ENCODE results near the gene WRAP53. TPM values are rescaled to one million over a fixed set of nuclear protein-coding genes. Genes with fewer than 3 reads are reported as not detected.

The WRAP53 gene
- polyA plus RNA-seq, 1 of the 3 experiments (the other 2 are of a cell fraction), result 8.6 TPM

DNA sequence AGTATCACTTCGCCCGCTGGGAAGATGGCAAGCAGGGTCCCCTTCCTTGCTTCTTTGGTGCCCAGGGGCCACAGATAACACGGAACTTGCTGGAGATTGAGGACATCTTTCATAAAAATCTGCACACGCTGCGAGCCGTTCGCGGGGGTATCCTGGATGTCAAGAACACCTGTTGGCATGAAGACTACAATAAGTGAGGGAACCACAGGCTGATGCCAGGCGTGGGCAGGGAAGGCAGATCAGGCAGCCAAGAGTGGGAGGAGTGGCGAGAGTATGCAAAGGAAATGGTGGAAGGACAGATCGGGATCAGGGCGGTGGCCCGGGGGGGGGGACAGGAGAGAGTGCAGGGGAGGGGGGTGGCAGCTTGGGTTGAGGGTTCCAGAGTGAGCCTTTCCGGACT is 51.5 kb downstream of the WRAP53 start:
- Histone ChIP-seq H3K79me2 (ENCODE audit: insufficient read depth) (no peaks in the 10 kb centered on the region), H3K27ac (ENCODE audit: low read depth in 2 of 2, low read length in 1 of 2) (no peak overlapping the region), H3K4me1 (ENCODE audit: control insufficient read depth in 1 of 2, insufficient read depth in 2 of 2, low read depth in 1 of 2, low read length in 1 of 2) (no peaks in the 10 kb centered on the region; a peak in 1 of 4 replicates), H2AFZ (ENCODE audit: low read depth) (no peak overlapping the region), H3K9me3 (no peaks in the 10 kb centered on the region), H3K9me2 (no peaks in the 10 kb centered on the region), H4K20me1 (ENCODE audit: insufficient read depth) (no peaks in the 10 kb centered on the region), H3K27me3 (ENCODE audit: insufficient read depth) (peaks cover 19% of the 10 kb centered on the region), H3F3A (replicated peaks; ENCODE audit: insufficient read depth) (no peaks in the 10 kb centered on the region), H3K4me3 (ENCODE audit: low read depth in 2 of 2, low read length in 1 of 2) (no peak overlapping the region), H3K9ac (no peak overlapping the region), H3K4me2 (no peak overlapping the region), H3K36me3 (replicated peaks in 1 of 2; ENCODE audit: control insufficient read depth in 1 of 2, insufficient read depth in 2 of 2, low read length in 1 of 2) (no peaks in the 10 kb centered on the region)
- 64% methylated on average over 14 of the region's 14 CpGs for WGBS (ENCODE audit: low lambda C conversion rate)
- ChIA-PET POLR2A (no interaction called here), CTCF (interaction anchor here (1.6 kb wide), 1 partner anchor 250 kb away, joined by 5 read pairs; no protein-coding TSS in a partner anchor)
- TF ChIP-seq CHD2 (IDR thresholded peaks at IDR 0.05; ENCODE audit: low read length, partially characterized antibody) (no peak), MXI1 (IDR thresholded peaks at IDR 0.05; ENCODE audit: low read depth, low read length) (no peak), NRF1 (IDR thresholded peaks at IDR 0.05; ENCODE audit: low read depth, low read length) (no peak), EZH2phosphoT487 (IDR thresholded peaks at IDR 0.05; ENCODE audit: borderline replicate concordance, low read depth) (no peak), RFX5 (IDR thresholded peaks at IDR 0.05; ENCODE audit: low read length) (no peak), EP300 (IDR thresholded peaks at IDR 0.05; ENCODE audit: borderline replicate concordance in 1 of 2, low read depth in 1 of 2, low read length in 1 of 2) (no peak), GATA2 (CRISPR knock-in tag; IDR thresholded peaks at IDR 0.05) (no peak), ELF1 (IDR thresholded peaks at IDR 0.05) (no peak), SMC3 (IDR thresholded peaks at IDR 0.05; ENCODE audit: low read depth, low read length) (no peak), JUND (IDR thresholded peaks at IDR 0.05) (no peak), FOXM1 (IDR thresholded peaks at IDR 0.05; ENCODE audit: low read depth) (no peak), TEAD4 (IDR thresholded peaks at IDR 0.05; ENCODE audit: borderline replicate concordance, insufficient read depth) (no peak)
- TF ChIP-seq, protein P1, sequence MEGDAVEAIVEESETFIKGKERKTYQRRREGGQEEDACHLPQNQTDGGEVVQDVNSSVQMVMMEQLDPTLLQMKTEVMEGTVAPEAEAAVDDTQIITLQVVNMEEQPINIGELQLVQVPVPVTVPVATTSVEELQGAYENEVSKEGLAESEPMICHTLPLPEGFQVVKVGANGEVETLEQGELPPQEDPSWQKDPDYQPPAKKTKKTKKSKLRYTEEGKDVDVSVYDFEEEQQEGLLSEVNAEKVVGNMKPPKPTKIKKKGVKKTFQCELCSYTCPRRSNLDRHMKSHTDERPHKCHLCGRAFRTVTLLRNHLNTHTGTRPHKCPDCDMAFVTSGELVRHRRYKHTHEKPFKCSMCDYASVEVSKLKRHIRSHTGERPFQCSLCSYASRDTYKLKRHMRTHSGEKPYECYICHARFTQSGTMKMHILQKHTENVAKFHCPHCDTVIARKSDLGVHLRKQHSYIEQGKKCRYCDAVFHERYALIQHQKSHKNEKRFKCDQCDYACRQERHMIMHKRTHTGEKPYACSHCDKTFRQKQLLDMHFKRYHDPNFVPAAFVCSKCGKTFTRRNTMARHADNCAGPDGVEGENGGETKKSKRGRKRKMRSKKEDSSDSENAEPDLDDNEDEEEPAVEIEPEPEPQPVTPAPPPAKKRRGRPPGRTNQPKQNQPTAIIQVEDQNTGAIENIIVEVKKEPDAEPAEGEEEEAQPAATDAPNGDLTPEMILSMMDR (IDR thresholded peaks at IDR 0.05), result no peak
- TF ChIP-seq, protein P2, sequence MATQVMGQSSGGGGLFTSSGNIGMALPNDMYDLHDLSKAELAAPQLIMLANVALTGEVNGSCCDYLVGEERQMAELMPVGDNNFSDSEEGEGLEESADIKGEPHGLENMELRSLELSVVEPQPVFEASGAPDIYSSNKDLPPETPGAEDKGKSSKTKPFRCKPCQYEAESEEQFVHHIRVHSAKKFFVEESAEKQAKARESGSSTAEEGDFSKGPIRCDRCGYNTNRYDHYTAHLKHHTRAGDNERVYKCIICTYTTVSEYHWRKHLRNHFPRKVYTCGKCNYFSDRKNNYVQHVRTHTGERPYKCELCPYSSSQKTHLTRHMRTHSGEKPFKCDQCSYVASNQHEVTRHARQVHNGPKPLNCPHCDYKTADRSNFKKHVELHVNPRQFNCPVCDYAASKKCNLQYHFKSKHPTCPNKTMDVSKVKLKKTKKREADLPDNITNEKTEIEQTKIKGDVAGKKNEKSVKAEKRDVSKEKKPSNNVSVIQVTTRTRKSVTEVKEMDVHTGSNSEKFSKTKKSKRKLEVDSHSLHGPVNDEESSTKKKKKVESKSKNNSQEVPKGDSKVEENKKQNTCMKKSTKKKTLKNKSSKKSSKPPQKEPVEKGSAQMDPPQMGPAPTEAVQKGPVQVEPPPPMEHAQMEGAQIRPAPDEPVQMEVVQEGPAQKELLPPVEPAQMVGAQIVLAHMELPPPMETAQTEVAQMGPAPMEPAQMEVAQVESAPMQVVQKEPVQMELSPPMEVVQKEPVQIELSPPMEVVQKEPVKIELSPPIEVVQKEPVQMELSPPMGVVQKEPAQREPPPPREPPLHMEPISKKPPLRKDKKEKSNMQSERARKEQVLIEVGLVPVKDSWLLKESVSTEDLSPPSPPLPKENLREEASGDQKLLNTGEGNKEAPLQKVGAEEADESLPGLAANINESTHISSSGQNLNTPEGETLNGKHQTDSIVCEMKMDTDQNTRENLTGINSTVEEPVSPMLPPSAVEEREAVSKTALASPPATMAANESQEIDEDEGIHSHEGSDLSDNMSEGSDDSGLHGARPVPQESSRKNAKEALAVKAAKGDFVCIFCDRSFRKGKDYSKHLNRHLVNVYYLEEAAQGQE (IDR thresholded peaks at IDR 0.05; ENCODE audit: low read depth, low read length), result no peak
- no peak for DNase-seq
